Loucy (cell line): ENCODE results near the gene IMP3.

Source experiments
- H2AFZ ChIP-seq: fragments of 200-600 bp; sonication (generic); 2 replicates; pipeline ENCODE4 v1.6.0; 2016; ENCODE audit warnings: antibody characterized with exemption, mild to moderate bottlenecking, low read length, moderate library complexity
- H3F3A ChIP-seq: fragments of 200-600 bp; 2 replicates; pipeline ENCODE4 v1.6.0; 2016; ENCODE audit warnings: antibody characterized with exemption, low read depth, mild to moderate bottlenecking
- H3K27me3 ChIP-seq: fragments of 200-600 bp; sonication (generic); 2 replicates; pipeline ENCODE4 v1.6.1; 2014; ENCODE audit warnings: low read length, mild to moderate bottlenecking; ENCODE audit not compliant: insufficient read depth, poor library complexity, severe bottlenecking
- H3K36me3 ChIP-seq: fragments of 200-600 bp; sonication (generic); 2 replicates; pipeline ENCODE4 v1.6.1; 2016; ENCODE audit warnings: low read length; ENCODE audit not compliant: insufficient read depth
- H3K4me1 ChIP-seq: fragments of 200-600 bp; sonication (generic); 2 replicates; pipeline ENCODE4 v1.5.1; 2014; ENCODE audit warnings: low read length, mild to moderate bottlenecking; ENCODE audit not compliant: insufficient read depth, poor library complexity, severe bottlenecking
- H3K4me2 ChIP-seq: fragments of 200-600 bp; sonication (generic); 2 replicates; pipeline ENCODE4 v1.6.0; 2014; ENCODE audit warnings: antibody characterized with exemption, low read length, low read depth, mild to moderate bottlenecking; ENCODE audit not compliant: poor library complexity, severe bottlenecking
- H3K4me3 ChIP-seq: fragments of 200-600 bp; sonication (generic); 2 replicates; pipeline ENCODE4 v1.5.1; 2014; ENCODE audit warnings: low read length, mild to moderate bottlenecking, mixed read lengths; ENCODE audit not compliant: poor library complexity, severe bottlenecking
- H3K79me2 ChIP-seq: fragments of 200-600 bp; sonication (generic); 2 replicates; pipeline ENCODE4 v1.6.1; 2014; ENCODE audit warnings: low read length; ENCODE audit not compliant: insufficient read depth
- H3K9ac ChIP-seq: fragments of 200-600 bp; sonication (generic); 2 replicates; pipeline ENCODE4 v1.6.0; 2014; ENCODE audit warnings: mild to moderate bottlenecking, low read depth, low read length, moderate library complexity; ENCODE audit not compliant: poor library complexity, severe bottlenecking
- H3K9me2 ChIP-seq: fragments of 200-600 bp; sonication (generic); replicated peaks from 2 replicates; pipeline ENCODE4 v1.6.1; 2016; ENCODE audit warnings: low read depth, low read length, mixed read lengths
- H3K9me3 ChIP-seq: fragments of 200-600 bp; sonication (generic); 2 replicates; pipeline ENCODE4 v1.6.1; 2014; ENCODE audit warnings: mild to moderate bottlenecking, antibody characterized with exemption, low read length, low read depth; ENCODE audit not compliant: insufficient read depth
- H4K20me1 ChIP-seq: fragments of 200-600 bp; sonication (generic); 2 replicates; pipeline ENCODE4 v1.6.0; 2014; ENCODE audit warnings: antibody characterized with exemption, low read length, mild to moderate bottlenecking; ENCODE audit not compliant: insufficient read depth, poor library complexity, severe bottlenecking
- CTCF ChIP-seq: fragments of 200-600 bp; sonication (generic); conservative IDR thresholded peaks from 2 replicates; pipeline ENCODE4 v1.5.1; 2014; ENCODE audit warnings: mild to moderate bottlenecking, antibody characterized with exemption, low read length
- EZH2phosphoT487 ChIP-seq: fragments of 200-600 bp; IDR thresholded peaks from 2 replicates; pipeline ENCODE4 v1.6.1; 2018; ENCODE audit warnings: antibody characterized with exemption, mild to moderate bottlenecking, moderate library complexity, borderline replicate concordance

The IMP3 gene

GRCh38 chr15:75669879-75670212 is 29.8 kb upstream of the IMP3 start:
- H3K79me2 ChIP-seq = no peaks in the 10 kb centered on the region
- H3K36me3 ChIP-seq = no peaks in the 10 kb centered on the region
- no peak overlapping the region for H3K4me2 ChIP-seq
- no peaks in the 10 kb centered on the region for H4K20me1 ChIP-seq
- no peaks in the 10 kb centered on the region for H3K9me3 ChIP-seq
- no peaks in the 10 kb centered on the region for H3K4me1 ChIP-seq
- H3K9ac ChIP-seq = no peak overlapping the region
- TF ChIP-seq CTCF (no peak), EZH2phosphoT487 (no peak)
- H2AFZ ChIP-seq = no peak overlapping the region
- H3K27me3 ChIP-seq = no peaks in the 10 kb centered on the region
- H3K4me3 ChIP-seq = no peak overlapping the region
- no peaks in the 10 kb centered on the region for H3F3A ChIP-seq
- H3K9me2 ChIP-seq = no peaks in the 10 kb centered on the region

GRCh38 chr15:75669191-75669878 is 29.3 kb upstream of the IMP3 start:
- no peak overlapping the region for H3K4me2 ChIP-seq
- H3K36me3 ChIP-seq = no peaks in the 10 kb centered on the region
- H3K79me2 ChIP-seq = no peaks in the 10 kb centered on the region
- H3K9ac ChIP-seq = no peak overlapping the region
- no peak overlapping the region for H2AFZ ChIP-seq
- no peak overlapping the region for H3K4me3 ChIP-seq
- no peaks in the 10 kb centered on the region for H3K9me3 ChIP-seq
- TF ChIP-seq EZH2phosphoT487 = no peak
- TF ChIP-seq CTCF = no peak
- H3K9me2 ChIP-seq = no peaks in the 10 kb centered on the region
- H3K4me1 ChIP-seq = no peaks in the 10 kb centered on the region
- H4K20me1 ChIP-seq = no peaks in the 10 kb centered on the region
- no peaks in the 10 kb centered on the region for H3K27me3 ChIP-seq
- no peaks in the 10 kb centered on the region for H3F3A ChIP-seq

- no peak overlapping the region for H3K9ac ChIP-seq
- H3K79me2 ChIP-seq = no peaks in the 10 kb centered on the region
- no peak overlapping the region for H3K4me3 ChIP-seq
- H3K27me3 ChIP-seq = no peaks in the 10 kb centered on the region
- no peaks in the 10 kb centered on the region for H3K4me1 ChIP-seq
- no peaks in the 10 kb centered on the region for H3K36me3 ChIP-seq
- no peaks in the 10 kb centered on the region for H3F3A ChIP-seq
- no peak overlapping the region for H3K4me2 ChIP-seq
- no peaks in the 10 kb centered on the region for H4K20me1 ChIP-seq
- H2AFZ ChIP-seq = no peak overlapping the region
- TF ChIP-seq EZH2phosphoT487 (no peak), CTCF (no peak)
- H3K9me2 ChIP-seq = no peaks in the 10 kb centered on the region
- no peaks in the 10 kb centered on the region for H3K9me3 ChIP-seq
These were observed 26.9 kb upstream of the IMP3 start for GRCh38 chr15:75666823-75667501.
